Activated CD4-positive, alpha-beta T cell treated with anti-CD3 and anti-CD28 coated beads, Interleukin-2, amount 10 ng/mL, durations not matched to agents 24 days and 14 days (primary cell): ENCODE results near the gene TBC1D4. TPM values are rescaled to one million over a fixed set of nuclear protein-coding genes. Genes with fewer than 3 reads are reported as not detected.
A peak's percentile ranks its signal among the peaks of the same experiment; 100 is the strongest.
"Not testable (repeated sequence)": the region's sequence is repeated elsewhere in the genome, so short reads cannot be mapped to it uniquely, and the experiment has no call there.

Experiments used
- DNase-seq: peaks from one replicate; pipeline ENCODE4 v3.0.0; 2022
- H3K27ac Mint-ChIP-seq: one replicate; pipeline ENCODE4 v1.8.0; 2022; ENCODE audit warnings: mild to moderate bottlenecking, mixed read lengths
- H3K27me3 Mint-ChIP-seq: one replicate; pipeline ENCODE4 v1.8.0; 2022; ENCODE audit warnings: mixed read lengths
- H3K36me3 Mint-ChIP-seq: one replicate; pipeline ENCODE4 v1.8.0; 2022; ENCODE audit warnings: low read depth, mild to moderate bottlenecking, mixed read lengths
- H3K4me1 Mint-ChIP-seq: one replicate; pipeline ENCODE4 v1.8.0; 2021; ENCODE audit warnings: mixed read lengths
- H3K4me3 Mint-ChIP-seq: one replicate; pipeline ENCODE4 v1.8.0; 2022; ENCODE audit warnings: mild to moderate bottlenecking, moderate library complexity, mixed read lengths
- H3K9me3 Mint-ChIP-seq: one replicate; pipeline ENCODE4 v1.8.0; 2021; ENCODE audit warnings: mixed read lengths
- intact Hi-C: fragments of 100-400 bp; cut with micrococcal nuclease; formaldehyde crosslinking; loops from one replicate; pipeline ENCODE4 v1.15.1; 2023
- total RNA-seq: library from RNA; stranded (reverse); gene quantifications from 2 replicates; pipeline ENCODE4 v1.2.3, GENCODE V29; 2022

Gene TBC1D4
- total RNA-seq, 1 donor from 2014 or later: 77.0 TPM

DNA sequence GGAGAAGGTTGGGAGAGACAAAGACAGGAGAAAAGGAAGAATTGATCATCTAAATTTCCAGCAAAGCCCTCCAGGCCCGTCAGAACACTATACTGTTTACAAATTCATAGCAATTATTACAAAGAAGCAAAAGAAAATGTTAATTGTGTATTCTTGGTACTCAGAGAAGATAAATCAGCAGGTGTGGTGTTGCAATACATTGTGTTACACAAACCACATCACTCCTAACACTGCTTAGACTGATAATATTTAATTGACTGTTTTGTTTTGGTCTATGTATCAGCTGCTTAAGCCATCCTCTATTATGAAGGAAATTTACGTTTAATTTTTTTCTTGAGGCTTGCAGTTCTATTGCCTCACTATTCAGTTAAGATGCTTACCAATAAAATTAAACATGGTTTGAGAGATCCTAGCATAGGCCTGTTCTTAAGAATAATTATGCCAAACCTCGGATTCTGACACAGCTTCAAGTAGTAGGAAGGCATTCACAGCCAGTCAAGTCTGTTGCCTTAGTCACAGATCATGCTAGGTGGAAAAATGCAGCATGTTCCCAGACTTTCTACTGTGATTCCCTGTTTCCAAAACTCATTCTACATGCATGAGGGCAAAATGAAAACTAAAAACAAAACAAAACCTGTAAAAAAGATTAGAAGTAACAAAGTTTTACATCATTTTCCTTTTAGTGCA, 129.2 kb downstream of the TBC1D4 start:
- Mint-ChIP-seq H3K27me3 (no peaks in the 10 kb centered on the region), H3K9me3 (no peaks in the 10 kb centered on the region), H3K4me3 (no peak overlapping the region), H3K36me3 (peaks cover 12% of the 10 kb centered on the region), H3K27ac (no peak overlapping the region), H3K4me1 (peaks cover 11% of the 10 kb centered on the region)
- no peak for DNase-seq
- intact Hi-C loops: no loop called here

DNA sequence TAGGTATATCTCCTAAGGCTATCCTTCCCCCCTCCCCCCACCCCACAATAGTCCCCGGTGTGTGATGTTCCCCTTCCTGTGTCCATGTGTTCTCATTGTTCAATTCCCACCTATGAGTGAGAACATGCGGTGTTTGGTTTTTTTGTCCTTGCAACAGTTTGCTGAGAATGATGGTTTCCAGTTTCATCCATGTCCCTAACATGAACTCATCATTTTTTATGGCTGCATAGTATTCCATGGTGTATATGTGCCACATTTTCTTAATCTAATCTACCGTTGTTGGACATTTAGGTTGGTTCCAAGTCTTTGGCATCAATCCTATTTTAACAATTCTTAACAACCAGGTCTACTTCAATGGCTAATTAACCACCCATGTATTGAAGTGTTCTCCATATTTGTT, 130.4 kb downstream of the TBC1D4 start:
- Mint-ChIP-seq H3K36me3 (peaks cover 18% of the 10 kb centered on the region), H3K4me1 (peaks cover 16% of the 10 kb centered on the region)
- H3K27ac Mint-ChIP-seq, DNase-seq, H3K4me3 Mint-ChIP-seq, H3K9me3 Mint-ChIP-seq, H3K27me3 Mint-ChIP-seq, intact Hi-C loops: not testable (repeated sequence)

- Mint-ChIP-seq H3K27me3 (no peaks in the 10 kb centered on the region), H3K4me1 (peaks cover 10% of the 10 kb centered on the region), H3K4me3 (no peak overlapping the region), H3K36me3 (peaks cover 16% of the 10 kb centered on the region), H3K9me3 (peaks cover 5% of the 10 kb centered on the region), H3K27ac (no peak overlapping the region)
- intact Hi-C loops: no loop called here
- DNase-seq: no peak
Observed at GRCh38 chr13:75347925-75348324, 134.0 kb downstream of the TBC1D4 start.

GRCh38 chr13:75347457-75347856, 134.5 kb downstream of the TBC1D4 start:
- Mint-ChIP-seq H3K36me3 (peaks cover 16% of the 10 kb centered on the region), H3K9me3 (peaks cover 5% of the 10 kb centered on the region), H3K4me3 (no peak overlapping the region), H3K27ac (no peak overlapping the region), H3K27me3 (no peaks in the 10 kb centered on the region), H3K4me1 (peaks cover 10% of the 10 kb centered on the region)
- intact Hi-C loops: no loop called here
- no peak for DNase-seq

GRCh38 chr13:75345193-75345592, 136.8 kb downstream of the TBC1D4 start:
- H3K4me3 Mint-ChIP-seq: no peak overlapping the region
- no peaks in the 10 kb centered on the region for H3K27me3 Mint-ChIP-seq
- peaks cover 5% of the 10 kb centered on the region for H3K9me3 Mint-ChIP-seq
- H3K36me3 Mint-ChIP-seq: peaks cover 9% of the 10 kb centered on the region
- H3K27ac Mint-ChIP-seq: no peak overlapping the region
- intact Hi-C loops: no loop called here
- peaks cover 10% of the 10 kb centered on the region for H3K4me1 Mint-ChIP-seq
- no peak for DNase-seq

GRCh38 chr13:75341028-75341427, 140.9 kb downstream of the TBC1D4 start:
- peaks cover 3% of the 10 kb centered on the region for H3K4me1 Mint-ChIP-seq
- no peak overlapping the region for H3K4me3 Mint-ChIP-seq
- intact Hi-C loops: no loop called here
- no peaks in the 10 kb centered on the region for H3K9me3 Mint-ChIP-seq
- H3K27ac Mint-ChIP-seq: no peak overlapping the region
- no peaks in the 10 kb centered on the region for H3K27me3 Mint-ChIP-seq
- peaks cover 10% of the 10 kb centered on the region for H3K36me3 Mint-ChIP-seq
- no peak for DNase-seq

DNA sequence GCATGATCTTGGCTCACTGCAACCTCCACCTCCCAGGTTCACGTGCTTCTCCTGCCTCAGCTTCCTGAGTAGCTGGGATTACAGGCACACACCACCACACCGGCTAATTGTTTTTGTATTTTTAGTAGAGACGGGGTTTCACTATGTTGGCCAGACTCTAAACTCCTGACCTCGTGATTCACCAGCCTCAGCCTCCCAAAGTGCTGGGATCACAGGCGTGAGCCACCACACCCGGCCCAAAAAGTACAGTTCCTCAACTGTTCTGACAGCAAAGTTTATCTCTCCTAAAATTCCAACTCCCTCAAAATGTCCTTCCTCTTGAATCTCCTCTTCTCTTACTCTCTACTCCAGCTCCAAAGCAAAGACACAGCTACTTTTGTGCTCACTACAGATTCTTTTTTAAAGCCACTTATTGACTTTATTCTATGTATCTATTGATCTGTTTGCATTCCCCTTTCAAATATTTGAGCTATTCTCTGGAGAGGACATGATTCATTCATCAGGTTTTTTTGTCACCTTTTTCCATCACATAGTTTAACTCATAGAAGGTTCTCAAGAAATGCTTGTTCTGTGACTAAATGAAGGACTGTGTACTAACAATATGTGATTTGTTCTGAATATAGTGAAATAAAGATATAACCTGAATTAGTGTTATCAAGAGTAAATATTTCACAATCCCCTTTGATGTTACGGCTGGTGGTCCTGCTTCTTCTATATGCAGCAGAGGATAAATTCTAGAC, 142.2 kb downstream of the TBC1D4 start:
- Mint-ChIP-seq H3K27ac (peak overlapping the region; percentile 0), H3K9me3 (peaks cover 3% of the 10 kb centered on the region), H3K4me3 (no peak overlapping the region), H3K27me3 (no peaks in the 10 kb centered on the region), H3K4me1 (peaks cover 3% of the 10 kb centered on the region), H3K36me3 (peaks cover 16% of the 10 kb centered on the region)
- intact Hi-C loops: loop anchor here (5.0 kb wide), 1 partner anchor 43 kb away; no protein-coding TSS in a partner anchor
- no peak for DNase-seq

- peaks cover 3% of the 10 kb centered on the region for H3K9me3 Mint-ChIP-seq
- peaks cover 14% of the 10 kb centered on the region for H3K36me3 Mint-ChIP-seq
- no peak overlapping the region for H3K27ac Mint-ChIP-seq
- DNase-seq: no peak
- no peak overlapping the region for H3K4me3 Mint-ChIP-seq
- peaks cover 1% of the 10 kb centered on the region for H3K27me3 Mint-ChIP-seq
- H3K4me1 Mint-ChIP-seq: peaks cover under 1% of the 10 kb centered on the region
- intact Hi-C loops: loop anchor here (5.0 kb wide), 1 partner anchor 38 kb away; no protein-coding TSS in a partner anchor
Observed at GRCh38 chr13:75334634-75335447, 147.1 kb downstream of the TBC1D4 start.

- no peaks in the 10 kb centered on the region for H3K4me1 Mint-ChIP-seq
- H3K36me3 Mint-ChIP-seq: peaks cover 5% of the 10 kb centered on the region
- intact Hi-C loops: no loop called here
- H3K4me3 Mint-ChIP-seq: no peak overlapping the region
- DNase-seq: no peak
- no peak overlapping the region for H3K27ac Mint-ChIP-seq
- H3K9me3 Mint-ChIP-seq: peaks cover 3% of the 10 kb centered on the region
- H3K27me3 Mint-ChIP-seq: peaks cover 1% of the 10 kb centered on the region
Observed at GRCh38 chr13:75333103-75333502, 148.9 kb downstream of the TBC1D4 start.

DNA sequence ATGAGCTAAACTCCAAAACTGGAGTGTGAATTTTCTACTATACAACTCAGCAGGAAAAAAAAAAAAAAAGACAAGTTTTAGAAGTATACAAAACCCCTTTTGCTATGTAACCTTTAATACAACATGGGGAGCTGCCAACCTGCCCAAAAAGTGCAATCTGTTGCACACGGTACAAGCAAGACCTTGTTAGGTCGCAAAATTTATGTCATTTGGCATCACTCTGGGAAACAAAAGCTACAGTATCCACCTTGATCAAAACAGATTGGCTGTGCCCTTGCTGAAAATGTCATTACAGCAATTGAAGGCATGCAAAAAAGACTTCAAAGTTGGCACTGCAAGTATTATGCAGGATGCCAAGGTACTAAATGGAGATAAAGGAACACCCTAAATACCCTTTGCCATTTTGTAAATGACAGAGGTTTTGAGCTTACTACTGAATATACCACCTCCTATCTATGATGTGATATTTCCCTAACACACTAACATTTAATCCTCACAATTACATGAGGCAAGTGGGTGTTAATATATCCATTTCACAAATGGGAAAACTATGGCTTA, 150.1 kb downstream of the TBC1D4 start:
- Mint-ChIP-seq H3K4me3 (no peak overlapping the region), H3K4me1 (peaks cover 1% of the 10 kb centered on the region), H3K27me3 (peaks cover 1% of the 10 kb centered on the region), H3K36me3 (peaks cover 5% of the 10 kb centered on the region), H3K9me3 (peaks cover 3% of the 10 kb centered on the region), H3K27ac (no peak overlapping the region)
- DNase-seq: no peak
- intact Hi-C loops: no loop called here

GRCh38 chr13:75330770-75331169, 151.2 kb downstream of the TBC1D4 start:
- Mint-ChIP-seq H3K4me1 (peaks cover 10% of the 10 kb centered on the region), H3K9me3 (peaks cover 3% of the 10 kb centered on the region), H3K27me3 (peaks cover 1% of the 10 kb centered on the region), H3K36me3 (peaks cover 9% of the 10 kb centered on the region), H3K4me3 (no peak overlapping the region), H3K27ac (no peak overlapping the region)
- intact Hi-C loops: no loop called here
- no peak for DNase-seq

DNA sequence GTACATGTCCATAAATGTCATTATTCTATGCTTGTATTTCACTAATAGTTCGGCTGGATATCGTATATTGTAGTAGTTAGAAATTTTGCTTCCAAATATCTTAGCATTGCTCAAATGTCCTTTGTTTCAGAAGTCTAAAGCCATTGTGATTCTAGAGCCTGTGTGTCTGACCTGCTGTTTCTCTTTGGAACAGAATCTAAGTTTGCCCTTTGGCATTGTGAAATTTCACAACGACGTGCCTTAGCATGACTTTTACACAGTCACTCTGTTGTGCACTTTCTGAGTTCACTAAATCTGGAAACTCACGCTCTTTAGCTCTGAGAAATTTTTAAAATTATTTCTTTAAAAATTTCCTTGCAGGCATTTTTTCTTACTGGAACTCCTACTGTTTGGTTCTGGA, 152.2 kb downstream of the TBC1D4 start:
- Mint-ChIP-seq H3K36me3 (peaks cover 5% of the 10 kb centered on the region), H3K4me3 (no peak overlapping the region), H3K9me3 (no peaks in the 10 kb centered on the region), H3K27ac (no peak overlapping the region), H3K4me1 (peaks cover 11% of the 10 kb centered on the region), H3K27me3 (peaks cover 1% of the 10 kb centered on the region)
- DNase-seq: no peak
- intact Hi-C loops: loop anchor here (10.0 kb wide), 1 partner anchor 1085 kb away; no protein-coding TSS in a partner anchor

GRCh38 chr13:75329097-75329496, 152.9 kb downstream of the TBC1D4 start:
- Mint-ChIP-seq H3K27ac (peak overlapping the region; percentile 61), H3K36me3 (peaks cover 10% of the 10 kb centered on the region), H3K4me1 (peaks cover 15% of the 10 kb centered on the region), H3K9me3 (no peaks in the 10 kb centered on the region), H3K4me3 (no peak overlapping the region), H3K27me3 (peaks cover 1% of the 10 kb centered on the region)
- no peak for DNase-seq
- intact Hi-C loops: loop anchor here (10.0 kb wide), 1 partner anchor 1084 kb away; no protein-coding TSS in a partner anchor
